GM18507 (cell line): ENCODE results near the gene ZNF385B.

Experiments
- DNase-seq: peaks from one replicate; pipeline ENCODE4 v3.0.0; 2011; ENCODE audit warnings: low read depth; ENCODE audit not compliant: insufficient read length; ENCODE audit errors: extremely low spot score
- FAIRE-seq: peaks from 2 replicates; lab custom pipeline; 2011; peaks lifted over from hg19 to GRCh38; lab: Jason Lieb, UNC

ZNF385B gene

GRCh38 chr2:179612108-179612507 is 249.3 kb downstream of the ZNF385B start:
- FAIRE-seq (no peak), DNase-seq (no peak)

- DNase-seq = no peak
- FAIRE-seq = no peak
Observed at GRCh38 chr2:179606141-179606540, 255.3 kb downstream of the ZNF385B start.

- FAIRE-seq = no peak
- DNase-seq = no peak
Observed at GRCh38 chr2:179605341-179605740, 256.1 kb downstream of the ZNF385B start.

GRCh38 chr2:179604598-179604997 is 256.8 kb downstream of the ZNF385B start:
- FAIRE-seq (no peak), DNase-seq (no peak)

- no peak for DNase-seq
Observed at GRCh38 chr2:179602452-179602851, 259.0 kb downstream of the ZNF385B start.

GRCh38 chr2:179596018-179596417 is 265.4 kb downstream of the ZNF385B start:
- FAIRE-seq = no peak

More at GRCh38 chr2:179602452-179602851, 259.0 kb downstream of the ZNF385B start:
- no peak for FAIRE-seq

GRCh38 chr2:179595284-179595683 is 266.1 kb downstream of the ZNF385B start:
- DNase-seq = no peak
- no peak for FAIRE-seq

More at GRCh38 chr2:179596018-179596417, 265.4 kb downstream of the ZNF385B start:
- no peak for DNase-seq

- no peak for DNase-seq
- no peak for FAIRE-seq
Observed at GRCh38 chr2:179594268-179595112, 266.9 kb downstream of the ZNF385B start.

- FAIRE-seq = no peak
Observed at GRCh38 chr2:179593323-179593722, 268.1 kb downstream of the ZNF385B start.

GRCh38 chr2:179592167-179592936 is 269.1 kb downstream of the ZNF385B start:
- no peak for FAIRE-seq

More at GRCh38 chr2:179593323-179593722, 268.1 kb downstream of the ZNF385B start:
- DNase-seq = no peak

GRCh38 chr2:179591690-179592089 is 269.7 kb downstream of the ZNF385B start:
- no peak for DNase-seq
- FAIRE-seq = no peak

More at GRCh38 chr2:179592167-179592936, 269.1 kb downstream of the ZNF385B start:
- DNase-seq = no peak

- FAIRE-seq (no peak), DNase-seq (no peak)
Observed at GRCh38 chr2:179588486-179589145, 272.8 kb downstream of the ZNF385B start.

- FAIRE-seq (no peak), DNase-seq (no peak)
Observed at GRCh38 chr2:179584760-179585159, 276.7 kb downstream of the ZNF385B start.

- FAIRE-seq = no peak
- DNase-seq = no peak
Observed at GRCh38 chr2:179581605-179582004, 279.8 kb downstream of the ZNF385B start.

- FAIRE-seq (no peak), DNase-seq (no peak)
Observed at GRCh38 chr2:179580378-179581146, 280.9 kb downstream of the ZNF385B start.

- no peak for FAIRE-seq
- no peak for DNase-seq
Observed at GRCh38 chr2:179579800-179580199, 281.6 kb downstream of the ZNF385B start.

GRCh38 chr2:179578171-179578916 is 283.1 kb downstream of the ZNF385B start:
- DNase-seq (no peak), FAIRE-seq (no peak)

GRCh38 chr2:179574061-179574519 is 287.3 kb downstream of the ZNF385B start:
- DNase-seq = no peak
- no peak for FAIRE-seq
